ENCODE measurements around the gene NCKAP5.

DNA sequence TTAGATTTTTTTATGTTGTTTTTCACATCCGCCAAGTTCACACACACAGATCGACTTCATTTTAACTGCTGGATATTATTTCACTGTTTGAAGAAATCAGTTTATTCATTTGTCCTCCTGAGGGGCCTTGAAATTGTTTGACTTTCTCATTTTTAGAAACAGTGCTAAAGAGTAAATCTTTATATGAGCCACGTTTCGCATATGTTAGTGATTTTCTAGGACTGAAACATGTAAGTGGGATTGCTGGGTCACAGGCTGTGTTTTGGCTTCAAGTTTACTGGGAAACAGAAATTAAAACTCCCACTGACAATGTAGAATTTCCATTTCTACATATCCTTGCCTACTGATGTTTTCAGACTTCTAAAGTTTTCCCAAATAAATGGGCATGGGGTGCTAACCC is 363.8 kb downstream of the NCKAP5 start:
- TF ChIP-seq MAX (IDR thresholded peaks at IDR 0.05) (no peak), GABPA (IDR thresholded peaks at IDR 0.05 in 1 of 2, conservative IDR thresholded peaks at IDR 0.05 in 1 of 2) (no peak), HNF4A (conservative IDR thresholded peaks at IDR 0.05) (no peak), EGR1 (IDR thresholded peaks at IDR 0.05; ENCODE audit: low read depth in 2 of 2) (no peak), TAF1 (conservative IDR thresholded peaks at IDR 0.05) (no peak), YY1 (IDR thresholded peaks at IDR 0.05) (no peak), RAD21 (IDR thresholded peaks at IDR 0.05) (no peak)
- TF ChIP-seq, protein P1, sequence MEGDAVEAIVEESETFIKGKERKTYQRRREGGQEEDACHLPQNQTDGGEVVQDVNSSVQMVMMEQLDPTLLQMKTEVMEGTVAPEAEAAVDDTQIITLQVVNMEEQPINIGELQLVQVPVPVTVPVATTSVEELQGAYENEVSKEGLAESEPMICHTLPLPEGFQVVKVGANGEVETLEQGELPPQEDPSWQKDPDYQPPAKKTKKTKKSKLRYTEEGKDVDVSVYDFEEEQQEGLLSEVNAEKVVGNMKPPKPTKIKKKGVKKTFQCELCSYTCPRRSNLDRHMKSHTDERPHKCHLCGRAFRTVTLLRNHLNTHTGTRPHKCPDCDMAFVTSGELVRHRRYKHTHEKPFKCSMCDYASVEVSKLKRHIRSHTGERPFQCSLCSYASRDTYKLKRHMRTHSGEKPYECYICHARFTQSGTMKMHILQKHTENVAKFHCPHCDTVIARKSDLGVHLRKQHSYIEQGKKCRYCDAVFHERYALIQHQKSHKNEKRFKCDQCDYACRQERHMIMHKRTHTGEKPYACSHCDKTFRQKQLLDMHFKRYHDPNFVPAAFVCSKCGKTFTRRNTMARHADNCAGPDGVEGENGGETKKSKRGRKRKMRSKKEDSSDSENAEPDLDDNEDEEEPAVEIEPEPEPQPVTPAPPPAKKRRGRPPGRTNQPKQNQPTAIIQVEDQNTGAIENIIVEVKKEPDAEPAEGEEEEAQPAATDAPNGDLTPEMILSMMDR (IDR thresholded peaks at IDR 0.05; ENCODE audit: low read depth, low read length, missing input control): no peak
- TF ChIP-seq, protein P2, sequence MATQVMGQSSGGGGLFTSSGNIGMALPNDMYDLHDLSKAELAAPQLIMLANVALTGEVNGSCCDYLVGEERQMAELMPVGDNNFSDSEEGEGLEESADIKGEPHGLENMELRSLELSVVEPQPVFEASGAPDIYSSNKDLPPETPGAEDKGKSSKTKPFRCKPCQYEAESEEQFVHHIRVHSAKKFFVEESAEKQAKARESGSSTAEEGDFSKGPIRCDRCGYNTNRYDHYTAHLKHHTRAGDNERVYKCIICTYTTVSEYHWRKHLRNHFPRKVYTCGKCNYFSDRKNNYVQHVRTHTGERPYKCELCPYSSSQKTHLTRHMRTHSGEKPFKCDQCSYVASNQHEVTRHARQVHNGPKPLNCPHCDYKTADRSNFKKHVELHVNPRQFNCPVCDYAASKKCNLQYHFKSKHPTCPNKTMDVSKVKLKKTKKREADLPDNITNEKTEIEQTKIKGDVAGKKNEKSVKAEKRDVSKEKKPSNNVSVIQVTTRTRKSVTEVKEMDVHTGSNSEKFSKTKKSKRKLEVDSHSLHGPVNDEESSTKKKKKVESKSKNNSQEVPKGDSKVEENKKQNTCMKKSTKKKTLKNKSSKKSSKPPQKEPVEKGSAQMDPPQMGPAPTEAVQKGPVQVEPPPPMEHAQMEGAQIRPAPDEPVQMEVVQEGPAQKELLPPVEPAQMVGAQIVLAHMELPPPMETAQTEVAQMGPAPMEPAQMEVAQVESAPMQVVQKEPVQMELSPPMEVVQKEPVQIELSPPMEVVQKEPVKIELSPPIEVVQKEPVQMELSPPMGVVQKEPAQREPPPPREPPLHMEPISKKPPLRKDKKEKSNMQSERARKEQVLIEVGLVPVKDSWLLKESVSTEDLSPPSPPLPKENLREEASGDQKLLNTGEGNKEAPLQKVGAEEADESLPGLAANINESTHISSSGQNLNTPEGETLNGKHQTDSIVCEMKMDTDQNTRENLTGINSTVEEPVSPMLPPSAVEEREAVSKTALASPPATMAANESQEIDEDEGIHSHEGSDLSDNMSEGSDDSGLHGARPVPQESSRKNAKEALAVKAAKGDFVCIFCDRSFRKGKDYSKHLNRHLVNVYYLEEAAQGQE (IDR thresholded peaks at IDR 0.05): no peak
- TF ChIP-seq, protein P3, sequence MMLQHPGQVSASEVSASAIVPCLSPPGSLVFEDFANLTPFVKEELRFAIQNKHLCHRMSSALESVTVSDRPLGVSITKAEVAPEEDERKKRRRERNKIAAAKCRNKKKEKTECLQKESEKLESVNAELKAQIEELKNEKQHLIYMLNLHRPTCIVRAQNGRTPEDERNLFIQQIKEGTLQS (IDR thresholded peaks at IDR 0.05): no peak
